IMR-90 (cell line): ENCODE results near the gene ARHGEF4. TPM values are rescaled to one million over a fixed set of nuclear protein-coding genes. Genes with fewer than 3 reads are reported as not detected.

Source experiments
- ATAC-seq: fragments of 200-7000 bp; cut with Tn5 transposase; 2 replicates; pipeline ENCODE4 v1.9.1; 2020; ENCODE audit warnings: low read depth, mild to moderate bottlenecking, moderate library complexity
- BruUV-seq: library from RNA; stranded (reverse); fragments of 400-500 nt; replicated peaks from 2 replicates; lab custom pipeline; 2021; lab: Mats Ljungman, UMichigan
- CTCF ChIA-PET: fragments of 300-600 bp; formaldehyde crosslinking; extraction: SDS; loops from one replicate; lab custom pipeline; 2021; ENCODE audit warnings: antibody characterized with exemption; lab: Yijun Ruan, JAX
- POLR2A ChIA-PET: fragments of 300-600 bp; sonication (Branson Sonifier 250); formaldehyde crosslinking; loops from one replicate; lab custom pipeline; 2022; ENCODE audit warnings: antibody characterized with exemption; ENCODE audit not compliant: unreplicated experiment; lab: Charles Lee
- DNase-seq: peaks from one replicate; pipeline ENCODE4 v3.0.0; 2013
- H2AFZ ChIP-seq: replicated peaks from 2 replicates; pipeline ENCODE3; 2013; ENCODE audit warnings: low read length, mild to moderate bottlenecking; ENCODE audit not compliant: poor library complexity
- H2AK5ac ChIP-seq: 2 replicates; pipeline ENCODE4 v1.6.1; 2013; ENCODE audit warnings: low read depth, low read length, inconsistent platforms
- H2AK9ac ChIP-seq: replicated peaks from 2 replicates; pipeline ENCODE3; 2013; ENCODE audit warnings: mild to moderate bottlenecking, low read depth, low read length, moderate library complexity; ENCODE audit not compliant: poor library complexity
- H2BK120ac ChIP-seq: 2 replicates; pipeline ENCODE4 v1.6.1; 2013; ENCODE audit warnings: low read depth, low read length, inconsistent platforms
- H2BK15ac ChIP-seq: 3 replicates; pipeline ENCODE4 v1.6.1; 2013; ENCODE audit warnings: low read depth, low read length, inconsistent platforms
- H2BK20ac ChIP-seq: 2 replicates; pipeline ENCODE4 v1.6.1; 2013; ENCODE audit warnings: low read depth, mild to moderate bottlenecking, inconsistent platforms, low read length, moderate library complexity
- H2BK5ac ChIP-seq: 2 replicates; pipeline ENCODE4 v1.6.1; 2013; ENCODE audit warnings: mild to moderate bottlenecking, low read depth, low read length, inconsistent platforms; ENCODE audit not compliant: poor library complexity, severe bottlenecking
- H3K14ac ChIP-seq: replicated peaks from 2 replicates; pipeline ENCODE4 v1.6.1; 2013; ENCODE audit warnings: low read depth, low read length, inconsistent platforms
- H3K18ac ChIP-seq: 2 replicates; pipeline ENCODE4 v1.6.1; 2013; ENCODE audit warnings: low read depth, low read length, control low read depth
- H3K23ac ChIP-seq: 2 replicates; pipeline ENCODE4 v1.6.1; 2013; ENCODE audit warnings: low read depth, low read length, inconsistent platforms
- H3K27ac ChIP-seq: 2 replicates; pipeline ENCODE4 v1.5.1; 2013; ENCODE audit warnings: mild to moderate bottlenecking, control low read depth, low read length; ENCODE audit not compliant: insufficient read depth
- H3K27me3 ChIP-seq: 2 replicates; pipeline ENCODE4 v1.6.1; 2013; ENCODE audit warnings: low read length; ENCODE audit not compliant: control insufficient read depth, insufficient read depth
- H3K36me3 ChIP-seq: 2 replicates; pipeline ENCODE4 v1.6.1; 2013; ENCODE audit warnings: low read length, mixed read lengths; ENCODE audit not compliant: control insufficient read depth, insufficient read depth
- H3K4ac ChIP-seq: 2 replicates; pipeline ENCODE4 v1.6.1; 2013; ENCODE audit warnings: low read depth, low read length, inconsistent platforms
- H3K4me1 ChIP-seq: 2 replicates; pipeline ENCODE4 v1.6.1; 2013; ENCODE audit warnings: low read length, mixed read lengths; ENCODE audit not compliant: control insufficient read depth, insufficient read depth
- H3K4me2 ChIP-seq: 2 replicates; pipeline ENCODE4 v1.6.1; 2013; ENCODE audit warnings: low read depth, mild to moderate bottlenecking, control low read depth, low read length, moderate library complexity
- H3K4me3 ChIP-seq: 2 replicates; pipeline ENCODE4 v1.5.1; 2013; ENCODE audit warnings: low read depth, mild to moderate bottlenecking, control low read depth, low read length, moderate library complexity; ENCODE audit not compliant: insufficient read depth
- H3K56ac ChIP-seq: 2 replicates; pipeline ENCODE4 v1.6.1; 2013; ENCODE audit warnings: low read length, inconsistent platforms; ENCODE audit not compliant: insufficient read depth; ENCODE audit errors: extremely low read depth
- H3K79me1 ChIP-seq, 2 experiments: 2 replicates each; pipeline ENCODE4 v1.6.1; 2013; ENCODE audit warnings: low read length in 2 of 2, inconsistent platforms in 1 of 2, low read depth in 1 of 2
- H3K9ac ChIP-seq: 2 replicates; pipeline ENCODE4 v1.6.1; 2013; ENCODE audit warnings: low read depth, low read length, control low read depth
- H3K9me1 ChIP-seq: 2 replicates; pipeline ENCODE4 v1.6.1; 2013; ENCODE audit warnings: low read length, inconsistent platforms; ENCODE audit not compliant: insufficient read depth
- H3K9me3 ChIP-seq: 2 replicates; pipeline ENCODE4 v1.6.1; 2013; ENCODE audit warnings: low read length; ENCODE audit not compliant: control insufficient read depth, insufficient read depth
- H4K20me1 ChIP-seq: 2 replicates; pipeline ENCODE4 v1.6.1; 2013; ENCODE audit warnings: low read length, inconsistent platforms; ENCODE audit not compliant: insufficient read depth
- H4K5ac ChIP-seq: 2 replicates; pipeline ENCODE4 v1.6.1; 2013; ENCODE audit warnings: mild to moderate bottlenecking, low read depth, low read length, control low read depth
- H4K8ac ChIP-seq, 2 experiments: 2 replicates each; pipeline ENCODE4 v1.6.1; 2013; ENCODE audit warnings: low read depth in 2 of 2, low read length in 2 of 2, control low read depth in 1 of 2, inconsistent platforms in 1 of 2
- H4K91ac ChIP-seq: 2 replicates; pipeline ENCODE4 v1.6.1; 2013; ENCODE audit warnings: low read depth, low read length, inconsistent platforms; ENCODE audit not compliant: insufficient read depth
- CEBPB ChIP-seq: IDR thresholded peaks from 2 replicates; pipeline ENCODE4 v1.6.1; 2012; ENCODE audit warnings: low read depth, low read length, improper control_type of control experiment
- CHD1 ChIP-seq: IDR thresholded peaks from 2 replicates; pipeline ENCODE4 v1.6.1; 2012; ENCODE audit warnings: low read depth, low read length, improper control_type of control experiment
- WGBS, 2 experiments: methylation state at CpG; one replicate each; pipeline versions ENCODE4 v1.1.5 to v1.1.7; 2013; ENCODE audit warnings: missing lambda C conversion rate in 2 of 2; ENCODE audit not compliant: insufficient read length in 1 of 2; ENCODE audit errors: extremely low coverage in 2 of 2; 5-methylcytosine and 5-hydroxymethylcytosine counted together
- dilution Hi-C: fragments of 300-500 bp; cut with HindIII; formaldehyde crosslinking; loops from one replicate; pipeline ENCODE4 v1.14.3; 2018; ENCODE audit warnings: low sequenced_read_pairs; ENCODE audit not compliant: unreplicated experiment
- in situ Hi-C: fragments of 300-500 bp; cut with MboI; formaldehyde crosslinking; loops from 3 replicates; pipeline ENCODE4 v1.14.3; 2019; ENCODE audit warnings: low sequenced_read_pairs, inconsistent platforms, mixed read lengths
- intact Hi-C: fragments of 100-400 bp; cut with micrococcal nuclease; formaldehyde crosslinking; loops from 2 replicates; pipeline ENCODE4 v1.10.0; 2022
- polyA plus RNA-seq, 3 experiments: library from polyadenylated mRNA; depleted of rRNA; stranded (reverse); fragments of >200 nt; gene quantifications; 2 replicates each; pipeline ENCODE4 v1.2.3, GENCODE V29; 2012; ENCODE audit warnings: low replicate concordance in 1 of 3
- total RNA-seq: library from RNA; depleted of rRNA; stranded (reverse); fragments of >200 nt; gene quantifications from 2 replicates; pipeline ENCODE4 v1.2.3, GENCODE V29; 2012

Gene ARHGEF4
- total and polyA plus RNA-seq, 2 of the 4 experiments (the other 2 are of a cell fraction) = 2.7 to 5.0 TPM

- no peak overlapping the region for H4K8ac ChIP-seq
- no peak overlapping the region for H3K56ac ChIP-seq
- no peaks in the 10 kb centered on the region for H3K36me3 ChIP-seq
- H2AFZ ChIP-seq = no peak overlapping the region
- no TSS peak for BruUV-seq
- ATAC-seq (no peak), DNase-seq (no peak)
- no peak overlapping the region for H2AK5ac ChIP-seq
- H3K4me3 ChIP-seq = no peak overlapping the region
- H3K9me3 ChIP-seq = no peaks in the 10 kb centered on the region
- intact Hi-C loops = no loop called here
- H3K18ac ChIP-seq = no peak overlapping the region
- TF ChIP-seq CHD1 (no peak), CEBPB (no peak)
- H3K4me2 ChIP-seq = no peak overlapping the region
- no peak overlapping the region for H2AK9ac ChIP-seq
- no peak overlapping the region for H3K9ac ChIP-seq
- ChIA-PET CTCF (no interaction called here), POLR2A (no interaction called here)
- no peaks in the 10 kb centered on the region; the same call in 1 of the 2 replicates for H3K27me3 ChIP-seq
- H3K4me1 ChIP-seq = no peaks in the 10 kb centered on the region
- no peak overlapping the region for H4K91ac ChIP-seq
- H2BK5ac ChIP-seq = no peak overlapping the region
- H2BK15ac ChIP-seq = no peak overlapping the region
- dilution Hi-C loops = no loop called here
- WGBS, 2 experiments = no CpG with 5 or more reads among the region's 5 CpGs
- no peak overlapping the region for H3K14ac ChIP-seq
- H3K79me1 ChIP-seq = no peaks in the 10 kb centered on the region
- no peak overlapping the region for H3K23ac ChIP-seq
- no peak overlapping the region for H3K4ac ChIP-seq
- in situ Hi-C loops = no loop called here
- no peak overlapping the region for H3K27ac ChIP-seq
- H2BK20ac ChIP-seq = no peak overlapping the region
- no peak overlapping the region for H4K5ac ChIP-seq
- no peaks in the 10 kb centered on the region for H3K9me1 ChIP-seq
- H4K20me1 ChIP-seq = no peaks in the 10 kb centered on the region
- no peak overlapping the region for H2BK120ac ChIP-seq
Measured at GRCh38 chr2:130877258-130877657, 40.5 kb downstream of the ARHGEF4 start.
